ENCODE measurements around the gene FAM8A1.

DNA sequence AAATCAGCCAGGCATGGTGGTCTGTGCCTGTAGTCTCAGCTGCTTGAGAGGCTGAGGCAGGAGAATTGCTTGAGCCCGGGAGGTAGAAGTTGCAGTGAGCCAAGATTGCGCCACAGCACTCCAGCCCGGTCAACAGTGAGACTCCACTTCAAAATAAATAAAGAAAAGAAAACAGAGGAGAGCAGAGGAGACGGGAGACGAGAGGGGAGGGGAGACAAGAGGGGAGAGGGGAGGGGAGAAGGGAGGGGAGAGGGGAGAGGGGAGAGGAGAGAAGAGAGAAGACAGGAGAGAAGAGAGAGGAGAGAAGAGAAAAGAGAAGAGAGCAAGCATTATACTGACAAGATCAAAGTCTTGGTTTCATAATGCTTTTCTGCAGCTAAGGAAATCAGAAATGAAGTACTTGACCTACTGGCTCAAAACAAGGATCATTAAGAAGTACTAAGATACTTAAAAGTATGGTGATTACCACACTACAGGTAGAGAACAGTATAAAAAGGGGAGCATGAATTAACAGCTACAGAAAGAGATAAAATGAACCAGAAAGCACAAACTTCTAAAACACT lies 30.5 kb downstream of the FAM8A1 start:
- TF ChIP-seq, protein P1, sequence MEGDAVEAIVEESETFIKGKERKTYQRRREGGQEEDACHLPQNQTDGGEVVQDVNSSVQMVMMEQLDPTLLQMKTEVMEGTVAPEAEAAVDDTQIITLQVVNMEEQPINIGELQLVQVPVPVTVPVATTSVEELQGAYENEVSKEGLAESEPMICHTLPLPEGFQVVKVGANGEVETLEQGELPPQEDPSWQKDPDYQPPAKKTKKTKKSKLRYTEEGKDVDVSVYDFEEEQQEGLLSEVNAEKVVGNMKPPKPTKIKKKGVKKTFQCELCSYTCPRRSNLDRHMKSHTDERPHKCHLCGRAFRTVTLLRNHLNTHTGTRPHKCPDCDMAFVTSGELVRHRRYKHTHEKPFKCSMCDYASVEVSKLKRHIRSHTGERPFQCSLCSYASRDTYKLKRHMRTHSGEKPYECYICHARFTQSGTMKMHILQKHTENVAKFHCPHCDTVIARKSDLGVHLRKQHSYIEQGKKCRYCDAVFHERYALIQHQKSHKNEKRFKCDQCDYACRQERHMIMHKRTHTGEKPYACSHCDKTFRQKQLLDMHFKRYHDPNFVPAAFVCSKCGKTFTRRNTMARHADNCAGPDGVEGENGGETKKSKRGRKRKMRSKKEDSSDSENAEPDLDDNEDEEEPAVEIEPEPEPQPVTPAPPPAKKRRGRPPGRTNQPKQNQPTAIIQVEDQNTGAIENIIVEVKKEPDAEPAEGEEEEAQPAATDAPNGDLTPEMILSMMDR (IDR thresholded peaks at IDR 0.05; ENCODE audit: insufficient read depth, low read length) = no peak
- TF ChIP-seq GABPA (IDR thresholded peaks at IDR 0.05; ENCODE audit: low read depth) (no peak), POLR2AphosphoS5 (IDR thresholded peaks at IDR 0.05; ENCODE audit: low read depth) (no peak)
- TF ChIP-seq, protein P2, sequence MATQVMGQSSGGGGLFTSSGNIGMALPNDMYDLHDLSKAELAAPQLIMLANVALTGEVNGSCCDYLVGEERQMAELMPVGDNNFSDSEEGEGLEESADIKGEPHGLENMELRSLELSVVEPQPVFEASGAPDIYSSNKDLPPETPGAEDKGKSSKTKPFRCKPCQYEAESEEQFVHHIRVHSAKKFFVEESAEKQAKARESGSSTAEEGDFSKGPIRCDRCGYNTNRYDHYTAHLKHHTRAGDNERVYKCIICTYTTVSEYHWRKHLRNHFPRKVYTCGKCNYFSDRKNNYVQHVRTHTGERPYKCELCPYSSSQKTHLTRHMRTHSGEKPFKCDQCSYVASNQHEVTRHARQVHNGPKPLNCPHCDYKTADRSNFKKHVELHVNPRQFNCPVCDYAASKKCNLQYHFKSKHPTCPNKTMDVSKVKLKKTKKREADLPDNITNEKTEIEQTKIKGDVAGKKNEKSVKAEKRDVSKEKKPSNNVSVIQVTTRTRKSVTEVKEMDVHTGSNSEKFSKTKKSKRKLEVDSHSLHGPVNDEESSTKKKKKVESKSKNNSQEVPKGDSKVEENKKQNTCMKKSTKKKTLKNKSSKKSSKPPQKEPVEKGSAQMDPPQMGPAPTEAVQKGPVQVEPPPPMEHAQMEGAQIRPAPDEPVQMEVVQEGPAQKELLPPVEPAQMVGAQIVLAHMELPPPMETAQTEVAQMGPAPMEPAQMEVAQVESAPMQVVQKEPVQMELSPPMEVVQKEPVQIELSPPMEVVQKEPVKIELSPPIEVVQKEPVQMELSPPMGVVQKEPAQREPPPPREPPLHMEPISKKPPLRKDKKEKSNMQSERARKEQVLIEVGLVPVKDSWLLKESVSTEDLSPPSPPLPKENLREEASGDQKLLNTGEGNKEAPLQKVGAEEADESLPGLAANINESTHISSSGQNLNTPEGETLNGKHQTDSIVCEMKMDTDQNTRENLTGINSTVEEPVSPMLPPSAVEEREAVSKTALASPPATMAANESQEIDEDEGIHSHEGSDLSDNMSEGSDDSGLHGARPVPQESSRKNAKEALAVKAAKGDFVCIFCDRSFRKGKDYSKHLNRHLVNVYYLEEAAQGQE (IDR thresholded peaks at IDR 0.05; ENCODE audit: insufficient replicate concordance, low read depth) = no peak
